Smooth muscle cell (in vitro differentiated cells): Measurements from ENCODE around the gene IMP4. TPM values are rescaled to one million over a fixed set of nuclear protein-coding genes. Genes with fewer than 3 reads are reported as not detected.

Experiments
- DNase-seq: peaks from one replicate; lab custom pipeline; 2025; ENCODE audit not compliant: unreplicated experiment; lab: John Stamatoyannopoulos, UW
- H2AFZ ChIP-seq: fragments of 200-600 bp; sonication (generic); 2 replicates; pipeline ENCODE4 v1.6.0; 2016; ENCODE audit warnings: antibody characterized with exemption, low read depth, mild to moderate bottlenecking
- H3F3A ChIP-seq: fragments of 200-600 bp; sonication (generic); 2 replicates; pipeline ENCODE4 v1.6.0; 2017; ENCODE audit warnings: antibody characterized with exemption, low read depth
- H3K27ac ChIP-seq: fragments of 200-600 bp; sonication (generic); 2 replicates; pipeline ENCODE4 v1.5.1; 2016; ENCODE audit warnings: low read depth, mild to moderate bottlenecking
- H3K27me3 ChIP-seq: fragments of 200-600 bp; sonication (generic); 2 replicates; pipeline ENCODE4 v1.6.1; 2016; ENCODE audit warnings: low read depth, mild to moderate bottlenecking
- H3K36me3 ChIP-seq: fragments of 200-600 bp; sonication (generic); 2 replicates; pipeline ENCODE4 v1.5.1; 2016; ENCODE audit warnings: low read depth
- H3K4me1 ChIP-seq: fragments of 200-600 bp; sonication (generic); 2 replicates; pipeline ENCODE4 v1.5.1; 2016; ENCODE audit warnings: low read depth
- H3K4me2 ChIP-seq: fragments of 200-600 bp; sonication (generic); 2 replicates; pipeline ENCODE4 v1.6.0; 2016; ENCODE audit warnings: mild to moderate bottlenecking
- H3K4me3 ChIP-seq: fragments of 200-600 bp; sonication (generic); 2 replicates; pipeline ENCODE4 v1.5.1; 2016; ENCODE audit warnings: mild to moderate bottlenecking
- H3K79me2 ChIP-seq: fragments of 200-600 bp; sonication (generic); 2 replicates; pipeline ENCODE4 v1.6.0; 2016; ENCODE audit warnings: low read depth, mild to moderate bottlenecking
- H3K9ac ChIP-seq: fragments of 200-600 bp; sonication (generic); 2 replicates; pipeline ENCODE4 v1.6.0; 2016; ENCODE audit warnings: low read depth
- H3K9me3 ChIP-seq: fragments of 200-600 bp; sonication (generic); replicated peaks from 2 replicates; pipeline ENCODE4 v1.5.1; 2016; ENCODE audit warnings: low read depth
- H4K20me1 ChIP-seq: fragments of 200-600 bp; sonication (generic); 2 replicates; pipeline ENCODE4 v1.6.0; 2016; ENCODE audit warnings: low read depth
- WGBS: methylation state at CpG from one replicate; pipeline ENCODE4 v1.1.7; 2016; ENCODE audit warnings: low lambda C conversion rate; 5-methylcytosine and 5-hydroxymethylcytosine counted together
- polyA plus RNA-seq: library from polyadenylated mRNA; unstranded; fragments of >200 nt; fragmentation: Nextera tagmentation; extraction: Ambion mirVana; gene quantifications from 2 replicates; pipeline ENCODE4 v1.2.1, GENCODE V29; 2016
- total RNA-seq: library from RNA; depleted of rRNA; stranded (reverse); fragments of >200 nt; gene quantifications from 2 replicates; pipeline ENCODE4 v1.2.3, GENCODE V29; 2014
- TF ChIP-seq, protein P1 (sequence below): fragments of 200-600 bp; sonication (generic); IDR thresholded peaks from 2 replicates; pipeline ENCODE4 v1.5.1; 2017; ENCODE audit warnings: borderline replicate concordance, mild to moderate bottlenecking, antibody characterized with exemption; ENCODE audit not compliant: insufficient read depth, poor library complexity, severe bottlenecking

Gene IMP4
- total and polyA plus RNA-seq, 2 experiments from 2014 or later = 59.3 to 75.0 TPM

DNA sequence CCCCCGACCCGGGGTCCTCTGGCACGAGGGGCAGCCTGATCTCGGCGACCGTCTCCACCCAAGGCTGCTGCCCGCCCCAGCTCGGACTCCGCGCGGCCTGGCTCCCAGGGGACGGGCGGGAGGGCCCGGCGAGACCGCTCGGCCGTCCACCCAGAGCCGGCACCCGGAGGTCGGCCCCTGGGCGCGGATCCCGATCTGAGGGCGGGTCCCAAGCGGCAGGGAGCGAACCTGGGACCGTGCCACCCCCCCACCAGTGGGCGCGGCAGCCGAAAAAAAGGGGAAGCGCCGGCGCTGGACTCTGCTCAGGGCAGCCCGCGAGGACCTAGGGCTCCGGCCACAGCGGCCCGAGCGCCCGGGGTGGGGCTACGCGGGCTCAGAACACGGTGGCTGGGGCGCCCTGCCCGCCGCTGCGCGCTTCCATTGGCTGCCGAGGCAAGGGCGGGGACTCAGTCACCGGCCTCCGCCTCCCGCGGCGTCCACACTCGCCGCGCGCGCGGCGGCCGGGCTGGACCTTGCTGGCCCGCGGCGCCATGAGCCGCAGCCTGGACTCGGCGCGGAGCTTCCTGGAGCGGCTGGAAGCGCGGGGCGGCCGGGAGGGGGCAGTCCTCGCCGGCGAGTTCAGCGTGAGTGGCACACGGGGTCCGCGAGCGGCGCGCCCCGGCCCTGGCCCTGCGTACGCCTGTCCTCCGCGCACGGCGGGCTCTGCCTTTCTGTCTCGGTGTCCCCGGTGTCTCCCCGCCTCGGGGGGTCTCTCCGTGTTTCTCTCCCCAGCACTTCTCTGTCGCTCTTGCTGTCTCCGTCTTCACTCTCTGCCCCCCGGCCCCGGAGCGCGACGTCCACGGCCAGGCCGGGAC lies 13.1 kb downstream of the IMP4 start, which contains the start of gene PTPN18:
PTPN18 (plus strand) TSS at position 479 of the 854 bp plus-strand sequence; CDS start at position 531, 52 bp downstream.
- Histone ChIP-seq H3F3A (no peaks in the 10 kb centered on the region), H4K20me1 (no peaks in the 10 kb centered on the region), H3K27me3 (no peaks in the 10 kb centered on the region), H3K36me3 (no peaks in the 10 kb centered on the region), H3K79me2 (no peaks in the 10 kb centered on the region), H3K4me3 (peak within 1 kb of the TSS; percentile 89), H2AFZ (peak within 1 kb of the TSS; percentile 98), H3K9ac (peak within 1 kb of the TSS; percentile 39), H3K4me1 (peaks cover 17% of the 10 kb centered on the region), H3K27ac (no peak within 1 kb of the TSS), H3K9me3 (no peaks in the 10 kb centered on the region), H3K4me2 (peak within 1 kb of the TSS; percentile 98)
- peak; percentile 53 for DNase-seq
- TF ChIP-seq, protein P1, sequence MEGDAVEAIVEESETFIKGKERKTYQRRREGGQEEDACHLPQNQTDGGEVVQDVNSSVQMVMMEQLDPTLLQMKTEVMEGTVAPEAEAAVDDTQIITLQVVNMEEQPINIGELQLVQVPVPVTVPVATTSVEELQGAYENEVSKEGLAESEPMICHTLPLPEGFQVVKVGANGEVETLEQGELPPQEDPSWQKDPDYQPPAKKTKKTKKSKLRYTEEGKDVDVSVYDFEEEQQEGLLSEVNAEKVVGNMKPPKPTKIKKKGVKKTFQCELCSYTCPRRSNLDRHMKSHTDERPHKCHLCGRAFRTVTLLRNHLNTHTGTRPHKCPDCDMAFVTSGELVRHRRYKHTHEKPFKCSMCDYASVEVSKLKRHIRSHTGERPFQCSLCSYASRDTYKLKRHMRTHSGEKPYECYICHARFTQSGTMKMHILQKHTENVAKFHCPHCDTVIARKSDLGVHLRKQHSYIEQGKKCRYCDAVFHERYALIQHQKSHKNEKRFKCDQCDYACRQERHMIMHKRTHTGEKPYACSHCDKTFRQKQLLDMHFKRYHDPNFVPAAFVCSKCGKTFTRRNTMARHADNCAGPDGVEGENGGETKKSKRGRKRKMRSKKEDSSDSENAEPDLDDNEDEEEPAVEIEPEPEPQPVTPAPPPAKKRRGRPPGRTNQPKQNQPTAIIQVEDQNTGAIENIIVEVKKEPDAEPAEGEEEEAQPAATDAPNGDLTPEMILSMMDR = peak; percentile 40
- 2% methylated on average over 103 of the region's 107 CpGs for WGBS

DNA sequence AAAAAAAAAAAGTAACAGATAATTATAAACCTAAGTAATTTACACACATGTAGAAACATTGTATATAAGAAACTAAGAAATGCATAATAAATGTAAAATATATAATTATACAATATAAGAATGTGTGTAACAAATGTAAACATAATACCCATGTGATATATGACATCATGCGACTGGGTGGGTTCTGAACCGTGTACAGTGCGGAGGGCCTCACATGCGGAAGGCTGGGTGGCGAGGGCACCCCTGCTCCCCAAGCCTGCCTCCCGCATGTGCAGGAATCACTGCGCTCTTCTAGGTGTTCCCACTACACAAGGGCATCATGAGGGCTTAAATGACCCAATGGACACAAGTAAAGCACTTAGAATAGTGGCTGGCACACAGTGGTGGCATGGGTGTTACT lies 15.2 kb downstream of the IMP4 start:
- Histone ChIP-seq H3F3A (no peaks in the 10 kb centered on the region), H3K36me3 (no peaks in the 10 kb centered on the region), H3K27me3 (no peaks in the 10 kb centered on the region), H3K4me2 (no peak overlapping the region), H3K4me1 (peaks cover 9% of the 10 kb centered on the region), H3K9ac (no peak overlapping the region), H3K79me2 (no peaks in the 10 kb centered on the region), H3K4me3 (no peak overlapping the region), H4K20me1 (no peaks in the 10 kb centered on the region), H2AFZ (no peak overlapping the region), H3K9me3 (no peaks in the 10 kb centered on the region), H3K27ac (no peak overlapping the region)
- DNase-seq = no peak
- 97% methylated on average over 7 of the region's 7 CpGs for WGBS
- TF ChIP-seq, protein P1 = no peak

DNA sequence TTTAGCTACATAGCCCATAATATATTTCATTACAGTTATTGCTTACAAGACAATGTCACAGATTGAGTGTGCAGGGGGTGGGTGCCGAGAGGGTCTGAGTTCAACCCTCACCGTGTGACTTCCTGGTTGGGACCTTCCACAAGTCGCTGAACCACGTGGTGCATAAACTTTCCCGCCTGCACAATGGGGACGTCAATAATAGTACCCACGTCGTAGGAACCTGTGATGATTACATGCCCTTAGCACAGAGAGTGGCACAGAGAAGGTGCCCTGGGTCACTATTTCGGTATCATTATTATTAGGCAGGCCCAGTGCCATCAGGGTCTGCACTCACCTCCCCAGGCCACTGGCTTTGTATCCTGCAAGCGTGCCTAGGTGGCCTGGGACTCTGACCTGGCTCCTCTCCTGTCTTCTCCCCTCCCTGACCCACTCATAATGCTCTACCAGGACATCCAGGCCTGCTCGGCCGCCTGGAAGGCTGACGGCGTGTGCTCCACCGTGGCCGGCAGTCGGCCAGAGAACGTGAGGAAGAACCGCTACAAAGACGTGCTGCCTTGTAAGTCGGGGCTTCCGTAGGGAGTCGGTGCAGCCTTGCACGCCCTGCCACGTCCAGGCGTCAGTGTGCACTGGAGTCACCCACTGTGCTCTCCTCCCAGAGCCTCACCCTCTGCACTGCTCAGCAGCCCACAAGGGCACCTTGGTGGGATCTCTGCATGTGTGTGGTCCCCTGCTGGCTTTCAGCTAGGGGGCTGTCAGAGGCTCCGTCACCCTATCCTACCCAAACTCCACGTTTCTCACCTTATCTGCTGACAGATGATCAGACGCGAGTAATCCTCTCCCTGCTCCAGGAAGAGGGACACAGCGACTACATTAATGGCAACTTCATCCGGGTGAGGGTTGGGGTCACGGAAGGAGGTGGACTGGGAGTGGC lies 16.0 kb downstream of the IMP4 start:
- 92% methylated on average over 33 of the region's 33 CpGs for WGBS
- Histone ChIP-seq H3K36me3 (no peaks in the 10 kb centered on the region), H3K79me2 (no peaks in the 10 kb centered on the region), H3K9me3 (no peaks in the 10 kb centered on the region), H3K4me3 (no peak overlapping the region), H3K4me2 (no peak overlapping the region), H4K20me1 (no peaks in the 10 kb centered on the region), H3K27ac (no peak overlapping the region), H3K9ac (no peak overlapping the region), H3K27me3 (no peaks in the 10 kb centered on the region), H2AFZ (no peak overlapping the region), H3F3A (no peaks in the 10 kb centered on the region), H3K4me1 (peaks cover 9% of the 10 kb centered on the region)
- TF ChIP-seq, protein P1 = no peak
- no peak for DNase-seq
